DMS 273 treated with DMSO at 0.1 percent for 48 hours (cell line): ENCODE measurements around the gene ZNF432.
A peak's percentile ranks its signal among the peaks of the same experiment; 100 is the strongest.
"Not testable (repeated sequence)": the region's sequence is repeated elsewhere in the genome, so short reads cannot be mapped to it uniquely, and the experiment has no call there.

ENCODE experiments used
- DNase-seq: peaks from one replicate; lab custom pipeline; 2025; lab: John Stamatoyannopoulos, UW

Gene ZNF432

GRCh38 chr19:52048555-52049501 lies at the start of gene ZNF432:
Gene ZNF432, minus strand, starts transcription at chr19:52048838. Its CDS starts 1,970 bp downstream, at chr19:52046868.
- peak; percentile 70 for DNase-seq

GRCh38 chr19:52096416-52096815 lies 47.8 kb upstream of the ZNF432 start:
- not testable (repeated sequence) for DNase-seq

GRCh38 chr19:52095172-52096014 lies 46.8 kb upstream of the ZNF432 start, which contains the start of gene ZNF841:
Gene ZNF841, minus strand, starts transcription at chr19:52095765. Its CDS starts 10,964 bp downstream, at chr19:52084801.
- DNase-seq: peak; percentile 80

DNA sequence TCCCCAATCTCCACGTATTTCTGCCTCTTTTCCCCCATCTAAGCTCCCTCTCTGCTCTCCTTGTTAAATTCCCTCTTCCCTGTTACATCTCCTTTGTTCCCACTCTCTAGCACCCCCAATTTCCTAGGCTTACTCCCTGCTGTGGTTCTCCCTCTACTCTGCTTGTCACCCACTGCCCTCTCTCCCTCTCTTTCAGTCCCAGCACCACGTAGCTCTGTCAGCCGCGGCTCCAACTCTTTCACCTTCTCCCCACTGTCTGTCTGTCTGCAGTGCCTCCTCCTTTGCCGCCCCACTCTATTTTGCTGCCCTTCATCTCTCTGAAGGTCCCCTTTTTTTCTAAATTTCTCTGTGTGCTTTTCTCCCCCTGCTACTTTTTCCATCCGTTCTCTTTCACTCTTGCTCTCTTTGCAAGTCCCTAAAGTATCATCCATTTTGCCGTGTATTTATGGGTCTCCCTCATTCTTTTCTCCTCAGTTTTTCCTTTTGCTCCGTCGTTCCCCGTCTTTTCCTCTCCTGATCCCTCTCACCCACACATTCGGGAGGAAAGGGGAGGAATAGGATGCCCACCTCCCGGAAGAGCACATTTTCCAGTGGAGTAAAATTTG lies 46.0 kb upstream of the ZNF432 start:
- no peak for DNase-seq

DNA sequence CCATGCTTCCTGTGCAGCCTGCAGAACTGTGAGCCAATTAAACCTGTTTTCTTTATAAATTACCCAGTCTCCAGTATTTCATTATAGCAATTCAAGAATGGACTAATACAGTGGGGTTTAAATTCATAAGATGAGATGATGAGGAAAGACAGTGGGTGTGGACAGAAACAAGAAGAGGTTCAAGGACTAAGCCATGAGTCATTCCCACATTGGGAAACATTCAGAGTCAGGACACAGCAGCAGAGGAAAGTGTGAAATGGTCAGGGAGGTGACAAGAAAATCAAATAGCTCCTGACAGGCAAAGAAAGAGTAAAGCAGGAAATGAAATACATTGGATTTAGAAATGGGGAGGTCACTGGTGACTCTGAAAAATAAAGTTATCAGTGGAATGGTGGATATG lies 37.8 kb upstream of the ZNF432 start:
- DNase-seq: no peak

GRCh38 chr19:52070496-52070895 lies 21.9 kb upstream of the ZNF432 start:
- no peak for DNase-seq

GRCh38 chr19:52069653-52070052 lies 21.0 kb upstream of the ZNF432 start:
- DNase-seq: no peak

GRCh38 chr19:52066258-52066863 lies 17.7 kb upstream of the ZNF432 start:
- DNase-seq: no peak

DNA sequence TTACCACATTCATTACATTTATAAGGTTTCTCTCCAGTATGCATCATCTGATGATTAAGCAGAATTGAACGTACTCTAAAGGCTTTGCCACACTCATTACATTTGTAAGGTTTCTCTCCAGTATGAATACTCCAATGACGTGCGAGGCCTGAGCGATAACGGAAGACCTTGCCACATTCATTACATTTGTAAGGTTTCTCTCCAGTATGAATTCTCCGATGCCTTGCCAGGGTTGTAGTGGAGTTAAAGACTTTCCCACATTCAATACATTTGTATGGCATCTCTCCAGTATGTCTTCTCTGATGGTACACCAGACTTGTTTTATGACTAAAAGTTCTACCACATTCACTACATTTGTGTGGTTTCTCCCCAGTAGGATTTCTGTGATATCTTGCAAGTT lies 16.8 kb upstream of the ZNF432 start:
- no peak for DNase-seq

DNA sequence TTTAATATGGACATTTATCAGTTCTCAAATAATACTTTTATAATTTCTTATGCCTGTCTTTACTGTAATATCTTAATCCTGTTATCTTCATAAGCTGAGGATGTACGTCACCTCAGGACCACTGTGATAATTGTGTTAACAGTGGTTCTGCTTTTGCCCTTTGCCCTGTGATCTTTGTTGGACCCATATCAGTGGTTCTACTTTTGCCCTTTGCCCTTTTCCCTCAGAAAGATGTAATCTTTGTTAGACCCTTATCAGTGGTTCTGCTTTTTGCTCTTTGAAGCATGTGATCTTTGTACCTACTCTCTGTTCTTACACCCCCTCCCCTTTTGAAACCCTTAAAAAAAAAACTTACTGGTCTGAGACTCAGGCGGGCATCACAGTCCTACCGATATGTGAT lies 7.8 kb upstream of the ZNF432 start:
- DNase-seq: not testable (repeated sequence)

GRCh38 chr19:52051736-52052135 lies 3.1 kb upstream of the ZNF432 start:
- DNase-seq: not testable (repeated sequence)

DNA sequence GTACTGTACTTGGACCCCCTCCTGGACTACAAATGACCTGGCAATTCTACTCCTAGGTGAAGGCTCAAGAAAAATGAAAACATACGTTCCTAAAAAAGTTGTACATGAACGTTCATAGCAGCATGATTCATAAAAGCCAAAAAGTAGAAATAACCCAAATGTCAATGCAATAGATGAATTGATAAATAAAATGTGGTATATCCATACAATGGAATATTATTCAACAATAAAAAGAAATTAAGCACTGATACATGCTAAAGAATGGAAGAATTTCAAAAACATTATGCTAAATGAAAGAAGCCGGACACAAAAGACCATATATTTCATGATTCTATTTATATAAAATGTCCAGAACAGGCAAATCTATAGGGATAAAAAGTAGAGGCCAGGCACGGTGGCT lies 9.5 kb downstream of the ZNF432 start:
- DNase-seq: no peak

GRCh38 chr19:52034051-52034728 lies 14.4 kb downstream of the ZNF432 start:
- DNase-seq: no peak

GRCh38 chr19:52028780-52029123 lies 19.9 kb downstream of the ZNF432 start:
- DNase-seq: peak; percentile 53

GRCh38 chr19:52028027-52028779 lies 20.4 kb downstream of the ZNF432 start, which contains the start of gene ZNF614:
Gene ZNF614, minus strand, starts transcription at chr19:52028379. Its CDS starts 2,634 bp downstream, at chr19:52025745.
- DNase-seq: peak; percentile 77

DNA sequence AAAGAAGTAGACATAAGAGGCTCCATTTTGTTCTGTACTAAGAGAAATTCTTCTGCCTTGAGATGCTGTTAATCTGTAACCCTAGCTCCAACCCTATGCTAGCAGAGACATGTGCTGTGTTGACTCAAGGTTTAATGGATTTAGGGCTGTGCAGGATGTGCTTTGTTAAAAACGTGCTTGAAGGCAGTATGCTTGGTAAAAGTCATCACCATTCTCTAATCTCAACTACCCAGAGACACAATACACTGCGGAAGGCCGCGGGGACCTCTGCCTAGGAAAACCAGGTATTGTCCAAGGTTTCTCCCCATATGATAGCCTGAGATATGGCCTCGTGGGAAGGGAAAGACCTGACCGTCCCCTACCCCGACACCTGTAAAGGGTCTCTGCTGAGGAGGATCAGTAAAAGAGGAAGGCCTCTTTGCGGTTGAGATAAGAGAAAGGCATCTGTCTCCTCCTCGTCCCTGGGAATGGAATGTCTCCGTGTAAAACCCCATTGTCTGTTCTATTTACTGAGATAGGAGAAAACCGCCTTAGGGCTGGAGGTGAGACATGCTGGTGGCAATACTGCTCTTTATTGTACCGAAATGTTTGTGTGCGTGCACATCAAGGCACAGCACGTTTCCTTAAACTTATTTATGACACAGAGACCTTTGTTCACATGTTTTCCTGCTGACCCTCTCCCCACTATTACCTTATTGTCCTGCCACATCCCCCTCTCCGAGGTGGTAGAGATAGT lies 22.2 kb downstream of the ZNF432 start:
- not testable (repeated sequence) for DNase-seq

- DNase-seq: not testable (repeated sequence)
These were observed 24.2 kb downstream of the ZNF432 start for GRCh38 chr19:52024478-52024877.

- DNase-seq: no peak
These were observed 26.4 kb downstream of the ZNF432 start for GRCh38 chr19:52022193-52022592.

DNA sequence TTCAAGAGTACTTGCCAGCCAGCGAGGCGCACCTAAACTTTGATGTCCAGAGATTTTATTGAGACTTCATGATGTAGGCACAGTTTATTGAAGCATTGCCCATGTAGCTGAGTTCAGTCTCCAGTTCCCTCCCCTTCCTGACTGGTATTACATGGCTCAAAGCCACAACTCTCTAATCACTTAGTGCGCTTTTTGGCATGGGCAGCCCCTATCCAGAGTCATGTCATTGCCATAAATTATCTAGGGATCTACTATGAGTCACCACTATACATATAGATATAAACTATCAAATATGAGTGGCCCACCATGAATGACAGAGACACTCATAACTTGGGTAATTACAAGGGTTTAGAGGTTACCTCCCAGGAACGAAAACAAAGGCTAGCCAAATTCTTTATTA lies 28.1 kb downstream of the ZNF432 start:
- DNase-seq: no peak

DNA sequence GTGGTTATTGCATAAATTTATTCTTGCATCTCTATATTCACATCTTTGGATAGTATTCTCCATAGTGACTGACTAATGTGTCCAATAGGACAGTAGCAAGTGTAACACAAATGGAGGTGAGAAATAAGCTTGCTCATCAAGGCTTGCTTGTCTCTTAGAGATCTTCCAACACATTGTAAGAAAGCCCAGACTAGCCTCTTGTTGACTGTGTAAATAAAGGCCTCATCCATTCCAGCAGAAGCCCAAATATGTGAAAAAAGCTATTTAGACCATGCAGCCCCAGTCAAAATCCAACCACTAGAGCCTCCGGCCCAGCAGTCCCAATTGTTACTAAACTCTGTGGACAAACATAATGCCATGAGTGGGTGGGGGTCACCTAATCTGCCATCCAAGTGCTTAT lies 38.0 kb downstream of the ZNF432 start:
- no peak for DNase-seq
